ENCODE data around the gene KRT33A.

KRT33A gene

GRCh38 chr17:41328207-41328606 lies 22.4 kb downstream of the KRT33A start:
- H3K9me3 Mint-ChIP-seq = no peaks in the 10 kb centered on the region
- no peaks in the 10 kb centered on the region for H3K36me3 Mint-ChIP-seq (ENCODE audit: low read depth)
- no peak overlapping the region for H3K27ac Mint-ChIP-seq
- H3K27me3 Mint-ChIP-seq (ENCODE audit: low read depth) = peaks cover 7% of the 10 kb centered on the region
- no peak overlapping the region for H3K4me3 Mint-ChIP-seq
- H3K4me1 Mint-ChIP-seq (ENCODE audit: low read depth) = no peaks in the 10 kb centered on the region

GRCh38 chr17:41327411-41328120 lies 23.1 kb downstream of the KRT33A start:
- no peak overlapping the region for H3K27ac Mint-ChIP-seq

GRCh38 chr17:41326173-41327145 lies 24.2 kb downstream of the KRT33A start:
- Mint-ChIP-seq H3K4me3 (no peak overlapping the region), H3K4me1 (ENCODE audit: low read depth) (no peaks in the 10 kb centered on the region), H3K36me3 (ENCODE audit: low read depth) (no peaks in the 10 kb centered on the region), H3K27ac (no peak overlapping the region), H3K9me3 (no peaks in the 10 kb centered on the region), H3K27me3 (ENCODE audit: low read depth) (peaks cover under 1% of the 10 kb centered on the region)

More at GRCh38 chr17:41327411-41328120, 23.1 kb downstream of the KRT33A start:
- Mint-ChIP-seq H3K4me1 (ENCODE audit: low read depth) (no peaks in the 10 kb centered on the region), H3K27me3 (ENCODE audit: low read depth) (peaks cover 5% of the 10 kb centered on the region), H3K36me3 (ENCODE audit: low read depth) (no peaks in the 10 kb centered on the region), H3K4me3 (no peak overlapping the region), H3K9me3 (no peaks in the 10 kb centered on the region)

GRCh38 chr17:41325611-41326010 lies 25.0 kb downstream of the KRT33A start:
- no peaks in the 10 kb centered on the region for H3K4me1 Mint-ChIP-seq (ENCODE audit: low read depth)
- no peaks in the 10 kb centered on the region for H3K27me3 Mint-ChIP-seq (ENCODE audit: low read depth)
- H3K36me3 Mint-ChIP-seq (ENCODE audit: low read depth) = no peaks in the 10 kb centered on the region
- H3K9me3 Mint-ChIP-seq = peaks cover 2% of the 10 kb centered on the region
- H3K4me3 Mint-ChIP-seq = no peak overlapping the region
- no peak overlapping the region for H3K27ac Mint-ChIP-seq

- Mint-ChIP-seq H3K27ac (no peak overlapping the region), H3K9me3 (peaks cover 6% of the 10 kb centered on the region), H3K4me1 (ENCODE audit: low read depth) (no peaks in the 10 kb centered on the region), H3K27me3 (ENCODE audit: low read depth) (no peaks in the 10 kb centered on the region), H3K4me3 (no peak overlapping the region), H3K36me3 (ENCODE audit: low read depth) (no peaks in the 10 kb centered on the region)
These were observed 25.5 kb downstream of the KRT33A start for GRCh38 chr17:41325126-41325525.

GRCh38 chr17:41324180-41325075 lies 26.2 kb downstream of the KRT33A start:
- H3K4me1 Mint-ChIP-seq (ENCODE audit: low read depth) = no peaks in the 10 kb centered on the region

GRCh38 chr17:41322903-41323895 lies 27.4 kb downstream of the KRT33A start:
- Mint-ChIP-seq H3K9me3 (peaks cover 14% of the 10 kb centered on the region), H3K4me3 (no peak overlapping the region), H3K4me1 (ENCODE audit: low read depth) (no peaks in the 10 kb centered on the region), H3K36me3 (ENCODE audit: low read depth) (no peaks in the 10 kb centered on the region), H3K27me3 (ENCODE audit: low read depth) (no peaks in the 10 kb centered on the region), H3K27ac (no peak overlapping the region)

More at GRCh38 chr17:41324180-41325075, 26.2 kb downstream of the KRT33A start:
- Mint-ChIP-seq H3K4me3 (no peak overlapping the region), H3K36me3 (ENCODE audit: low read depth) (no peaks in the 10 kb centered on the region), H3K27ac (no peak overlapping the region), H3K27me3 (ENCODE audit: low read depth) (no peaks in the 10 kb centered on the region), H3K9me3 (peaks cover 13% of the 10 kb centered on the region)

GRCh38 chr17:41322094-41322902 lies 28.3 kb downstream of the KRT33A start:
- Mint-ChIP-seq H3K27ac (no peak overlapping the region), H3K9me3 (peaks cover 14% of the 10 kb centered on the region), H3K27me3 (ENCODE audit: low read depth) (peaks cover 3% of the 10 kb centered on the region), H3K4me3 (no peak overlapping the region), H3K4me1 (ENCODE audit: low read depth) (no peaks in the 10 kb centered on the region), H3K36me3 (ENCODE audit: low read depth) (no peaks in the 10 kb centered on the region)

GRCh38 chr17:41318231-41318630 lies 32.4 kb downstream of the KRT33A start:
- no peak overlapping the region for H3K27ac Mint-ChIP-seq
- peaks cover 7% of the 10 kb centered on the region for H3K27me3 Mint-ChIP-seq (ENCODE audit: low read depth)
- H3K4me3 Mint-ChIP-seq = no peak overlapping the region
- H3K4me1 Mint-ChIP-seq (ENCODE audit: low read depth) = no peaks in the 10 kb centered on the region
- peaks cover 14% of the 10 kb centered on the region for H3K9me3 Mint-ChIP-seq
- no peaks in the 10 kb centered on the region for H3K36me3 Mint-ChIP-seq (ENCODE audit: low read depth)

- Mint-ChIP-seq H3K27ac (no peak overlapping the region), H3K36me3 (ENCODE audit: low read depth) (no peaks in the 10 kb centered on the region), H3K4me1 (ENCODE audit: low read depth) (peaks cover 3% of the 10 kb centered on the region), H3K4me3 (no peak overlapping the region), H3K9me3 (peaks cover 14% of the 10 kb centered on the region), H3K27me3 (ENCODE audit: low read depth) (peaks cover 18% of the 10 kb centered on the region)
These were observed 34.7 kb downstream of the KRT33A start for GRCh38 chr17:41315814-41316445.

GRCh38 chr17:41315204-41315794 lies 35.3 kb downstream of the KRT33A start, which contains the start of gene KRTAP17-1:
KRTAP17-1 (minus strand) TSS chr17:41315710; CDS start chr17:41315650, 60 bp downstream.
- Mint-ChIP-seq H3K4me3 (no peak within 1 kb of the TSS), H3K27ac (no peak within 1 kb of the TSS), H3K36me3 (ENCODE audit: low read depth) (no peaks in the 10 kb centered on the region), H3K4me1 (ENCODE audit: low read depth) (peaks cover 4% of the 10 kb centered on the region), H3K9me3 (peaks cover 10% of the 10 kb centered on the region), H3K27me3 (ENCODE audit: low read depth) (peaks cover 18% of the 10 kb centered on the region)

GRCh38 chr17:41311111-41311510 lies 39.5 kb downstream of the KRT33A start:
- H3K27ac Mint-ChIP-seq = no peak overlapping the region

More at GRCh38 chr17:41311111-41311510, 39.5 kb downstream of the KRT33A start:
- Mint-ChIP-seq H3K4me3 (no peak overlapping the region), H3K9me3 (no peaks in the 10 kb centered on the region), H3K27me3 (ENCODE audit: low read depth) (peaks cover 20% of the 10 kb centered on the region), H3K36me3 (ENCODE audit: low read depth) (no peaks in the 10 kb centered on the region), H3K4me1 (ENCODE audit: low read depth) (peaks cover 24% of the 10 kb centered on the region)

Data from T-helper 1 cell treated with Interleukin-12 subunit alpha and Interleukin-12 subunit beta and Interleukin-4 antibody, amounts not matched to agents 30 μg/mL and 1 μg/mL, for 36 hours (primary cell).